A673 (cell line): ENCODE results near the gene DDX56. TPM values are rescaled to one million over a fixed set of nuclear protein-coding genes. Genes with fewer than 3 reads are reported as not detected.

Source experiments
- BruUV-seq: library from RNA; stranded (reverse); fragments of 400-500 nt; replicated peaks from 2 replicates; lab custom pipeline; 2021; lab: Mats Ljungman, UMichigan
- CTCF ChIA-PET: fragments of 300-600 bp; sonication (Branson Sonifier 250); formaldehyde crosslinking; loops from one replicate; lab custom pipeline; 2022; ENCODE audit warnings: antibody characterized with exemption; lab: Charles Lee
- POLR2A ChIA-PET: fragments of 300-600 bp; sonication (Branson Sonifier 250); formaldehyde crosslinking; loops from one replicate; lab custom pipeline; 2022; ENCODE audit warnings: antibody characterized with exemption; ENCODE audit not compliant: low non-redundant PET; lab: Charles Lee
- DNase-seq: peaks from one replicate; pipeline ENCODE4 v3.0.0-alpha.2; 2015; ENCODE audit warnings: low spot score
- H3K27ac ChIP-seq: fragments of 200-600 bp; sonication (generic); 2 replicates; pipeline ENCODE4 v1.5.1; 2016; ENCODE audit warnings: mixed run types, low read depth, mild to moderate bottlenecking, mixed read lengths, antibody characterized with exemption, low read length; ENCODE audit not compliant: poor library complexity, severe bottlenecking
- H3K27me3 ChIP-seq: fragments of 200-600 bp; sonication (generic); replicated peaks from 2 replicates; pipeline ENCODE4 v1.6.1; 2017; ENCODE audit warnings: mixed run types, low read depth, mild to moderate bottlenecking, mixed read lengths, antibody characterized with exemption, low read length; ENCODE audit not compliant: insufficient read depth, poor library complexity
- H3K36me3 ChIP-seq: fragments of 200-600 bp; sonication (generic); 2 replicates; pipeline ENCODE4 v1.6.1; 2016; ENCODE audit warnings: mixed run types, mild to moderate bottlenecking, mixed read lengths, antibody characterized with exemption, low read length; ENCODE audit not compliant: insufficient read depth, poor library complexity, severe bottlenecking
- H3K4me1 ChIP-seq: fragments of 200-600 bp; sonication (generic); 2 replicates; pipeline ENCODE4 v1.6.1; 2017; ENCODE audit warnings: mixed run types, mild to moderate bottlenecking, mixed read lengths, antibody characterized with exemption, low read length; ENCODE audit not compliant: insufficient read depth, poor library complexity, severe bottlenecking
- H3K4me3 ChIP-seq: fragments of 200-600 bp; sonication (generic); 2 replicates; pipeline ENCODE4 v1.5.1; 2016; ENCODE audit warnings: low read depth, mixed run types, mild to moderate bottlenecking, mixed read lengths, low read length; ENCODE audit not compliant: poor library complexity, severe bottlenecking
- H3K9me3 ChIP-seq: fragments of 200-600 bp; sonication (generic); 2 replicates; pipeline ENCODE4 v1.6.1; 2016; ENCODE audit warnings: mixed run types, low read depth, mild to moderate bottlenecking, mixed read lengths, antibody characterized with exemption, low read length; ENCODE audit not compliant: poor library complexity, severe bottlenecking
- EZH2 ChIP-seq: fragments of 200-600 bp; sonication (generic); IDR thresholded peaks from 2 replicates; pipeline ENCODE4 v1.6.1; 2017; ENCODE audit warnings: borderline replicate concordance, low read depth, mild to moderate bottlenecking, mixed read lengths, antibody characterized with exemption, low read length; ENCODE audit not compliant: poor library complexity, severe bottlenecking
- intact Hi-C: fragments of 100-400 bp; cut with micrococcal nuclease; formaldehyde crosslinking; loops from one replicate; pipeline ENCODE4 v1.10.0; 2022; ENCODE audit not compliant: unreplicated experiment
- total RNA-seq: library from RNA; stranded (reverse); gene quantifications from 2 replicates; pipeline ENCODE4 v1.2.3, GENCODE V29; 2021
- TF ChIP-seq, protein P1 (sequence below): fragments of 300-800, 200-600 bp; sonication (generic); conservative IDR thresholded peaks from 2 replicates; pipeline ENCODE4 v1.5.1; 2017; ENCODE audit warnings: low read depth, mild to moderate bottlenecking, antibody characterized with exemption, low read length, moderate library complexity, mixed read lengths

The DDX56 gene
- total RNA-seq, 1 experiment from 2014 or later = 147 TPM

GRCh38 chr7:44621750-44622103, 48.0 kb upstream of the DDX56 start:
- DNase-seq = no peak
- no peaks in the 10 kb centered on the region for H3K9me3 ChIP-seq
- intact Hi-C loops = no loop called here
- no peaks in the 10 kb centered on the region for H3K27me3 ChIP-seq
- TF ChIP-seq, protein P1, sequence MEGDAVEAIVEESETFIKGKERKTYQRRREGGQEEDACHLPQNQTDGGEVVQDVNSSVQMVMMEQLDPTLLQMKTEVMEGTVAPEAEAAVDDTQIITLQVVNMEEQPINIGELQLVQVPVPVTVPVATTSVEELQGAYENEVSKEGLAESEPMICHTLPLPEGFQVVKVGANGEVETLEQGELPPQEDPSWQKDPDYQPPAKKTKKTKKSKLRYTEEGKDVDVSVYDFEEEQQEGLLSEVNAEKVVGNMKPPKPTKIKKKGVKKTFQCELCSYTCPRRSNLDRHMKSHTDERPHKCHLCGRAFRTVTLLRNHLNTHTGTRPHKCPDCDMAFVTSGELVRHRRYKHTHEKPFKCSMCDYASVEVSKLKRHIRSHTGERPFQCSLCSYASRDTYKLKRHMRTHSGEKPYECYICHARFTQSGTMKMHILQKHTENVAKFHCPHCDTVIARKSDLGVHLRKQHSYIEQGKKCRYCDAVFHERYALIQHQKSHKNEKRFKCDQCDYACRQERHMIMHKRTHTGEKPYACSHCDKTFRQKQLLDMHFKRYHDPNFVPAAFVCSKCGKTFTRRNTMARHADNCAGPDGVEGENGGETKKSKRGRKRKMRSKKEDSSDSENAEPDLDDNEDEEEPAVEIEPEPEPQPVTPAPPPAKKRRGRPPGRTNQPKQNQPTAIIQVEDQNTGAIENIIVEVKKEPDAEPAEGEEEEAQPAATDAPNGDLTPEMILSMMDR = no peak
- no peak for TF ChIP-seq EZH2
- peaks cover 4% of the 10 kb centered on the region for H3K4me1 ChIP-seq
- H3K36me3 ChIP-seq = peaks cover 12% of the 10 kb centered on the region
- peak overlapping the region; percentile 11 for H3K27ac ChIP-seq
- POLR2A ChIA-PET = no interaction called here
- CTCF ChIA-PET = no interaction called here
- H3K4me3 ChIP-seq = no peak overlapping the region
- no TSS peak for BruUV-seq

- intact Hi-C loops = no loop called here
- ChIA-PET CTCF (no interaction called here), POLR2A (no interaction called here)
- no peaks in the 10 kb centered on the region for H3K9me3 ChIP-seq
- H3K4me3 ChIP-seq = no peak overlapping the region
- peaks cover 4% of the 10 kb centered on the region for H3K4me1 ChIP-seq
- H3K27me3 ChIP-seq = no peaks in the 10 kb centered on the region
- no TSS peak for BruUV-seq
- no peak overlapping the region for H3K27ac ChIP-seq
- H3K36me3 ChIP-seq = peaks cover 9% of the 10 kb centered on the region
- TF ChIP-seq, protein P1 = no peak
- TF ChIP-seq EZH2 = no peak
- no peak for DNase-seq
Observed at GRCh38 chr7:44621034-44621749, 47.5 kb upstream of the DDX56 start.

GRCh38 chr7:44618753-44619152, 45.0 kb upstream of the DDX56 start:
- Histone ChIP-seq H3K4me1 (peaks cover 4% of the 10 kb centered on the region), H3K9me3 (no peaks in the 10 kb centered on the region), H3K27ac (no peak overlapping the region), H3K4me3 (no peak overlapping the region), H3K27me3 (no peaks in the 10 kb centered on the region), H3K36me3 (peaks cover 5% of the 10 kb centered on the region)
- DNase-seq = no peak
- ChIA-PET POLR2A (no interaction called here), CTCF (no interaction called here)
- no TSS peak for BruUV-seq
- TF ChIP-seq EZH2 = no peak
- TF ChIP-seq, protein P1 = no peak
- intact Hi-C loops = no loop called here
